Kidney (tissue), 14 donors: ENCODE measurements around the gene CCL5. TPM values are rescaled to one million over a fixed set of nuclear protein-coding genes. Genes with fewer than 3 reads are reported as not detected.

ENCODE experiments used
- DNase-seq, 5 donors: peaks; one replicate each; pipeline ENCODE4 v3.0.0-alpha.2; 2013 to 2020
- FAIRE-seq: peaks from 2 replicates; lab custom pipeline; 2012; peaks lifted over from hg19 to GRCh38; lab: Jason Lieb, UNC
- H3K27ac ChIP-seq, 2 donors: one replicate each; pipeline ENCODE4 v1.7.0; 2013; ENCODE audit warnings: low read depth in 2 of 2, low read length in 2 of 2, inconsistent platforms in 1 of 2
- H3K27me3 ChIP-seq: one replicate; pipeline ENCODE4 v1.7.1; 2013; ENCODE audit warnings: low read length, inconsistent platforms; ENCODE audit not compliant: control insufficient read depth, insufficient read depth
- H3K36me3 ChIP-seq, 3 donors: one replicate each; pipeline versions ENCODE4 v1.7.0 to v1.7.1; 2013; ENCODE audit warnings: low read length in 3 of 3, control low read depth in 1 of 3, inconsistent platforms in 1 of 3; ENCODE audit not compliant: insufficient read depth in 3 of 3, control insufficient read depth in 2 of 3
- H3K4me1 ChIP-seq, 3 donors: one replicate each; pipeline versions ENCODE4 v1.7.0 to v1.7.1; 2013; ENCODE audit warnings: low read length in 3 of 3, inconsistent platforms in 1 of 3, low read depth in 1 of 3; ENCODE audit not compliant: control insufficient read depth in 2 of 3, insufficient read depth in 2 of 3
- H3K4me3 ChIP-seq, 3 donors: one replicate each; pipeline versions ENCODE4 v1.7.0 to v1.8.1; 2013; ENCODE audit warnings: low read length in 3 of 3, control low read depth in 1 of 3, inconsistent platforms in 1 of 3
- H3K9ac ChIP-seq, 3 donors: one replicate each; pipeline versions ENCODE4 v1.7.0 to v1.7.1; 2013; ENCODE audit warnings: low read length in 3 of 3, control low read depth in 1 of 3, inconsistent platforms in 1 of 3
- H3K9me3 ChIP-seq, 3 donors: one replicate each; pipeline versions ENCODE4 v1.7.0 to v1.7.1; 2013; ENCODE audit warnings: low read length in 3 of 3, control low read depth in 1 of 3, inconsistent platforms in 1 of 3; ENCODE audit not compliant: control insufficient read depth in 2 of 3, insufficient read depth in 1 of 3
- CTCF ChIP-seq: IDR thresholded peaks from 3 replicates; pipeline ENCODE4 v1.5.1; 2012; ENCODE audit warnings: mild to moderate bottlenecking, moderate library complexity, borderline replicate concordance; ENCODE audit not compliant: insufficient read depth; ENCODE audit errors: extremely low read depth
- intact Hi-C: fragments of 100-400 bp; cut with DNase I; formaldehyde crosslinking; loops from one replicate; pipeline ENCODE4 v1.11.1; 2022
- polyA plus RNA-seq: library from polyadenylated mRNA; stranded (reverse); fragments of 350-450 nt; fragmentation: Illumina TruSeq; extraction: RNeasy Lipid Tissue Mini Kit (QIAGEN cat#74804); gene quantifications from one replicate; pipeline ENCODE4 v1.2.3, GENCODE V29; 2014; ENCODE audit warnings: low read depth, low replicate concordance; ENCODE audit not compliant: insufficient read depth
- total RNA-seq: library from RNA; stranded (reverse); fragmentation: NEBNext Ultra II Directional; extraction: Animal tissue kit (Norgen Biotek cat#: 25700); gene quantifications from one replicate; pipeline ENCODE4 v1.2.1, GENCODE V29; 2021
- donor health status: control.
- donor health status: control.
- donor health status: control.
- donor health status: control.
- donor health status: control.
- donor health status: DM: yes; HTN: yes; CAD: no.
- donor health status: Normal renal cell carcinoma (clear cell type).

CCL5 gene
- total and polyA plus RNA-seq, 2 donors from 2014 or later = 4.2 to 10.3 TPM

GRCh38 chr17:35825206-35825605, 55.0 kb downstream of the CCL5 start:
- no peak for TF ChIP-seq CTCF
- no peaks in the 10 kb centered on the region for H3K9me3 ChIP-seq
- H3K27me3 ChIP-seq = no peaks in the 10 kb centered on the region
- H3K27ac ChIP-seq = no peak overlapping the region
- peaks cover 16 to 40% (median 22%) of the 10 kb centered on the region in 3 donors for H3K36me3 ChIP-seq
- DNase-seq (no peak), FAIRE-seq (no peak)
- no peaks in the 10 kb centered on the region for H3K4me1 ChIP-seq
- H3K9ac ChIP-seq = no peak overlapping the region
- intact Hi-C loops = no loop called here
- no peak overlapping the region for H3K4me3 ChIP-seq

Other genes with a start within 250 kb of the CCL5 start
- gene RASL10B, start 148.7 kb downstream of the CCL5 start, total RNA-seq = 2.4 TPM
- 1.5 TPM for gene RASL10B, start 148.7 kb downstream of the CCL5 start, polyA plus RNA-seq
- not detected for gene GAS2L2, start 127.1 kb downstream of the CCL5 start, total RNA-seq
- gene GAS2L2, start 127.1 kb downstream of the CCL5 start, polyA plus RNA-seq = not detected
- not detected for gene C17orf50, start 119.5 kb downstream of the CCL5 start, total RNA-seq
- 0.41 TPM for gene C17orf50, start 119.5 kb downstream of the CCL5 start, polyA plus RNA-seq
- 4.5 TPM for gene MMP28, start 84.7 kb downstream of the CCL5 start, total RNA-seq
- gene MMP28, start 84.7 kb downstream of the CCL5 start, polyA plus RNA-seq = 10.3 TPM
- 149 TPM for gene TAF15, start 70.9 kb downstream of the CCL5 start, total RNA-seq
- 66.3 TPM for gene TAF15, start 70.9 kb downstream of the CCL5 start, polyA plus RNA-seq
- 0.16 TPM for gene HEATR9, start 11.5 kb downstream of the CCL5 start, total RNA-seq
- not detected for gene HEATR9, start 11.5 kb downstream of the CCL5 start, polyA plus RNA-seq
- gene RDM1, start 50.4 kb upstream of the CCL5 start, total RNA-seq = not detected
- gene RDM1, start 50.4 kb upstream of the CCL5 start, polyA plus RNA-seq = 0.56 TPM
- gene LYZL6, start 63.4 kb upstream of the CCL5 start, total RNA-seq = not detected
- gene LYZL6, start 63.4 kb upstream of the CCL5 start, polyA plus RNA-seq = not detected
- gene CCL16, start 101.1 kb upstream of the CCL5 start, total RNA-seq = 0.79 TPM
- gene CCL16, start 101.1 kb upstream of the CCL5 start, polyA plus RNA-seq = not detected
- 134 TPM for gene CCL14, start 106.4 kb upstream of the CCL5 start, total RNA-seq
- gene CCL14, start 106.4 kb upstream of the CCL5 start, polyA plus RNA-seq = 14.2 TPM
- 0.82 TPM for gene CCL15, start 121.2 kb upstream of the CCL5 start, total RNA-seq
- 22.2 TPM for gene CCL15, start 121.2 kb upstream of the CCL5 start, polyA plus RNA-seq
- 18.1 TPM for gene CCL23, start 137.6 kb upstream of the CCL5 start, total RNA-seq
- gene CCL23, start 137.6 kb upstream of the CCL5 start, polyA plus RNA-seq = 4.8 TPM
- gene CCL18, start 183.9 kb upstream of the CCL5 start, total RNA-seq = 4.5 TPM
- not detected for gene CCL18, start 183.9 kb upstream of the CCL5 start, polyA plus RNA-seq
- 4.2 TPM for gene CCL3, start 209.8 kb upstream of the CCL5 start, total RNA-seq
- 6.6 TPM for gene CCL3, start 209.8 kb upstream of the CCL5 start, polyA plus RNA-seq
- gene CCL4, start 223.5 kb upstream of the CCL5 start, total RNA-seq = 5.1 TPM
- gene CCL4, start 223.5 kb upstream of the CCL5 start, polyA plus RNA-seq = 3.9 TPM